CD4-positive, alpha-beta T cell treated with Interleukin-4 for 1 hour (primary cell): ENCODE measurements around the gene MFSD8.
"Not testable (repeated sequence)": the region's sequence is repeated elsewhere in the genome, so short reads cannot be mapped to it uniquely, and the experiment has no call there.

Experiments used
- DNase-seq, 2 donors: peaks; one replicate each; pipeline ENCODE4 v3.0.0-alpha.2; 2020 to 2022

Gene MFSD8, protein sequence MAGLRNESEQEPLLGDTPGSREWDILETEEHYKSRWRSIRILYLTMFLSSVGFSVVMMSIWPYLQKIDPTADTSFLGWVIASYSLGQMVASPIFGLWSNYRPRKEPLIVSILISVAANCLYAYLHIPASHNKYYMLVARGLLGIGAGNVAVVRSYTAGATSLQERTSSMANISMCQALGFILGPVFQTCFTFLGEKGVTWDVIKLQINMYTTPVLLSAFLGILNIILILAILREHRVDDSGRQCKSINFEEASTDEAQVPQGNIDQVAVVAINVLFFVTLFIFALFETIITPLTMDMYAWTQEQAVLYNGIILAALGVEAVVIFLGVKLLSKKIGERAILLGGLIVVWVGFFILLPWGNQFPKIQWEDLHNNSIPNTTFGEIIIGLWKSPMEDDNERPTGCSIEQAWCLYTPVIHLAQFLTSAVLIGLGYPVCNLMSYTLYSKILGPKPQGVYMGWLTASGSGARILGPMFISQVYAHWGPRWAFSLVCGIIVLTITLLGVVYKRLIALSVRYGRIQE

DNA sequence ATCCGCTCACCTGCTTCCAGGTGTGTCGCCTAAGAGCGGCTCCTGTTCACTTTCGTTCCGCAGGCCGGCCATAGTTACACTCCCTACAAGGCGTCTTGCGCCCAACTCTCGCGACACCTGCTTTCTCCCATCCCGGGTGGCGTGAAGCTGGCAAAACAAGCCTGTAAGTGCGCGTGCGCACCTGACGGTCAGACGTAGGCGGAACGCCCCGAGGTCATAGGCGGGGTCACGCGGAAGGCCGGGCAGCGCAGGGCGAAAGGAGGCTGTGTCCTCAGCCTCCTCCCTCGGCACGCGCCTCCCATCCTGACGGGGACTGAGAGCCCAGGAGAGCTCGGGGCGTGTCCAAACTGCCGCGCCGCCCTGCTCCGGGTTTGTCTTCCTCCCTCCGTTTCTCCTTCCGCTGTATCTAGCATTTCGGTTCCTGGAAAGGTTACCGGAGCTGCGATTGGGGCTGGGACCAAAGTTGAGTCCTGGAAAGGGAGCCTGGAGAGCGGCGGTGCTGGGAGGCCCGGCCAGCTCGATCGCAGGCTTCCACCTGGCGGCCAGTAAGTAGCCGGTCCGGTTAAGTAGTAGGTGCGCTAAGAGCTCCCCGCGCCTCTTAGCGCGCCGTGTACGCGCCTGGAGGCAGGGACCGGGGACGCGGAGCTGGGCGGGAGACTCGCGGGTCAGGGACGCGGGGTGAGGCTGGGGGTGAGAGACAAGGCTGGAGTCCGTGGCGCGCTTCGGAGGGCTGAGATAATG is at the start of gene MFSD8, which contains the start of gene ABHD18:
Gene MFSD8 (minus strand): TSS at position 112 of the 741 bp plus-strand sequence. CDS start 40 bp downstream, at position 72.
Gene ABHD18 (plus strand): TSS at position 345 of the 741 bp plus-strand sequence. CDS start 17,550 bp downstream, outside the sequence.
- peak; percentile 99 for DNase-seq

DNA sequence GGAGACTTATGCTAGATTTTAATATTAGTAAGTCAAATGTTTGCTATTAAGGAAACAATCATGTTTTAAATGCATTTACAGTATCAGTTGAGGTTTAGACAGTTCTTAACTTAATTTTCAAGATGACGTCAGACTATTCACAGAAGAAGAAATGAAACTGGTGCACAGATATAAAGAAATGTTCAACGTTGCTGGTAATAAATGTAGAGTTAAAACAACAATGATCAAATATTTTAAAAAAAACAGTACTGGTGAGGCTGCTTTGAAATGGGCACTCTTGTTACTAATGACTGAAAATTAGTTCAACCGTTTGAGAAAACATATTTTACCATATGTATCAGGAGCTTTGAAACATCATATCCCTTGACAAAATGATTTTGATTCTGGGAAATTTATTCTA is 44.5 kb upstream of the MFSD8 start:
- no peak for DNase-seq

DNA sequence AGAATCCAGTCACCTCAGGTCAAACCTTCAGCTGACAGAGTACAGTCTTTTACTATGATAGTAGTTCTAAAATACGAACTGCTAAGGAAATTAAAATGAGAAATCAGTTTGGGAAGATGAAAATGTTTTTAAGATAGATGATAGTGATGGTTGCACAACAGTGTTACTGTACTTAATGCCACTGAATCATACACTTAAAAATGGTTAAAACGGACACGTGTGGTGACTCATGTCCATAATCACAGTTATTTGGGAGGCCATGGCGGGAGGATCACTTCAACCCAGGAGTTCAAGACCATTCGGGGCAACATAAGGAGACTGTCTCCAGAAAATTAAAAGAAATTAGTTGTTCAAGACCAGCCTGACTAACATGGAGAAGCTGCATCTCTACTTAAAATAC is 41.6 kb upstream of the MFSD8 start:
- DNase-seq, result no peak

DNA sequence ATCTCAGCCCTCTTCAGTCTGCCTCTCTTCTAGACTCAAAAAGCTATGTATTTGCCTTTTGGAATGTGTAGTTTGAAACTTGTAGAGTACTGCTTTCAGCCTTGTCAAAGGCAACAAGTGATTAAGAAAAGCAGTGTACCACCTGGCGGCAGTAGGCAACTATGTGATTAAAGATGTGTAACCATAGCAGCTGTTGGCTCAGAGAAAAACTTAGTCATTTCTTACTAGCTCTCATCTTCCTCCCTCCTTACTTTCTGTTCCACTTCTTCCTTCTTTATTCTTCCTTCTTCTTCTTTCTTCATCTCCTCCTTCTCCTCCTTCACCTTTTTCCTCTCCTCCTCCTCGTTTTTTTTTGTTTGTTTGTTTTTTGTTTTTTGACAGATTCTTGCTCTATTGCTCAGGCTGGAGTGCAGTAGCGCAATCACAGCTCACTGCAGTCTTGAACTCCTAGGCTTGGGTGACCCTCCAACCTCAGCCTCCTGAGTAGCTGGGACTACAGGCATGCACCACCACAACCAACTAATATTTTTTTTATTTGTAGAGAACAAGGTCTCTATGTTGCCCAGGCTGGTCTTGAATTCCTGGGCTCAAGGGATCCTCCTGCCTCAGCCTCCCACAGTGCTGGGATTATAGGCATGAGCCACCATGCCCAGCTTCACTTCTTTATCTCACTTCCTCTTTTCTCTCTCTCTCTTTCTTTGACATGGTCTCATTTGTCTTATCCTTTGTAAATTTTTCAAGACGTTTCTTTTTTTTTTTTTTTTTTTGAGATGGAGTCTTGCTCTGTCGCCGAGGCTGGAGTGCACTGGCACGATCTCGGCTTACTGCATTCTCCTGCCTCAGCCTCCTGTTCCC is 32.8 kb upstream of the MFSD8 start:
- DNase-seq, result peak in 1 of 2 donors; percentile 15

DNA sequence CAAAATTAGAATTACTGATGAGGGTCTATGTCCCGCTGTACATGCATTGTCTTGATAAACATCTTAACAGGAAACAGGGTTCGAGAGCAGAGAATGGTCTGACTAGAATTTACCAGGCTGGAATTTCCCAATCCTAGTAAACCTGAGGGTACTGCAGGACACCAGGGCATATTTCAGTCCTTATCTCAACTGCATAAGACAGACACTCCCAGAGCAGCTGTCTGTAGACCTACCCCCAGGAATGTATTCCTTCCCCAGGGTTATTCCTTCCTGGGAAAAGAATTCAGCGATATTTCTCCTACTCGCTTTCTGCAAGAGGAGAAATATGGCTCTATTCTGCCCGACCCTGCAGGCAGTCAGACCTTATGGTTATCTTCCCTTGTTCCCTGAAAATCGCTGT is 31.5 kb upstream of the MFSD8 start:
- DNase-seq, result not testable (repeated sequence)

DNA sequence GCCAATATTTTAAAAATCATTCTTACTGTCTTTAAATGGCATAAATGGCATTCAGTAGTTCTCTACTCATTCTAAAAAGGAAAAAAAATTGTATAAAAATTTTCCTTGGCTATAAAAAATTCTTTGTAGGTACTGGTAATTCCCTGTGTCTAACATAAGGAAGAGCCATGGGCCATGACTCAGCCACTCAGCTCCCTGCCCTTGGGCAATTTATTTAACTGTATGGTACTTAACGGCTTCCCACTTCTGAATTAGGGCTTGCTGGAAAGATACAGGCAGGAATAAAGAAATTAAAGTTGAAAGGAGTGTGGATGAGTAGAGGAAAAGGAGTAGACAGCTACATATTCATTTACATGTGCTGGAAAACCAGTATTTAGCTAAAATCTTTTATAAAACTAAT is 30.8 kb upstream of the MFSD8 start:
- no peak for DNase-seq

DNA sequence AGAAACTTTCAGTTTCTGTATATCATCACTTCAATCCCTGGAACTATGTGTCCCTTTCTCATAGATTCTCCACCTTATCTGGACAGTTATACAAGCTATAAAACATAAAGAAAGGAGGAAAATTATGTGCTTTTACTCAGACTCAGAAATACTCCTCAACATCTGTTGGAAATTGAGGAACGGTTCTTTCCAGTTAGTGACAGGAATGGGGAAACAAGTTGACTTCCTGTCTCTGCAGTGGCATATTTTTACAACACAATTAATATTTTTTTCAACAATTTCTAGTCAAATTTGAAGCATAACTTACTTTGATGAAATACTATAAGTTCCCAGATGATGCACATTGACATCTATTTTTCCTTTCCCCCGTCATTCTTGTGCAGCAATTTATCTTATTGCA is 28.2 kb upstream of the MFSD8 start:
- DNase-seq, result no peak

DNA sequence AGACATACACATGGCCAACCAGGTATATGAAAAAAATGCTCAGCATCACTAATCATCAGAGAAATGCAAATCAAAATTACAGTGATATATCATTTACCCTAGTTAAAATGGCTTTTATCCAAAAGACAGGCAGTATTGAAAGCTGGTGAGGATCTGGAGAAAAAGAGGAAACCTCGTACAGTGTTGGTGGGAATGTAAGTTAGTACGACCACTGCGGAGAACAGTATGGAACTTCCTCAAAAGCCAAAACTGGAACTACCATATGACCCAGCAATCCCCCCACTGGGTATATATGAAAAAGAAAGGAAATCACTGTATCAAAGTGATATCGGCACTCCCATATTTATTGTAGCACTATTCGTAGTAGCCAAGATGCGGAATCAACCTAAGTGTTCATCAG is 23.7 kb upstream of the MFSD8 start:
- no peak for DNase-seq

DNA sequence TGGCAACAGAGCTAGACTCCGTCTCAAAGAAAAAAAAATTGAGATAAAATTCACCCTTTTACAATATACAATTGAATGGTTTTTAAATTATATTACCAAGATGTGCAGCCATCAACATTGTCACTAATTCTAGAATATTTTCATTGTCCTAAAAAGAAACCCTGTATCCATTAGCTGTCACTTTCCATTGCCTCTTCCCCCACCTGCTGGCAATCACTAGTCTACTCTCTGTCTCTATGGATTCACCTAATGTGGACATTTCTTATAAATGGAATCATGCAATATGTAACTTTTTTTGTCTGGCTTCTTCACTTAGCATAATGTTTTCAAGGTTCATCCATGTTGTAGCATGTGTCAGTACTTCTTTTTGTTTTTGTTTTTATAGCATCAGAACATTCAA is 21.0 kb upstream of the MFSD8 start:
- no peak for DNase-seq

DNA sequence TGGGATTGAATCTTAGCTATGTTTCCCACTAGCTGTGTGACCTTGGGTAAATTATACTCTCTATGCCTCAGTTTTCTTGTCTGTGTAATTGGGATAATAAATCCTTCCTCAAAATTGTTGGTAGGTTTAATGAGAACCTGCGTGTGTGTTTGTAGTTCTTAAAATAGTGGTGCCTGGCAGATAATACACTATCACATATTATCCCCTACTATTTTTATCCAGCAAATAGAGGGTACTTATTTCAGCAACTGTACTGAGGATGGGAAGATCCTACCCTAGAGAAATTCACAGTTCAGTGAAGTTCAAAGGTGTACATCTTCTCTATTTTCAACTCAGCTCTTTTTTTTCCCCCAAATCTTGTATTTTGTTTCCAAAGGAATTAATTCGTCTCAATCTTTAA is 17.5 kb upstream of the MFSD8 start:
- DNase-seq, result no peak

DNA sequence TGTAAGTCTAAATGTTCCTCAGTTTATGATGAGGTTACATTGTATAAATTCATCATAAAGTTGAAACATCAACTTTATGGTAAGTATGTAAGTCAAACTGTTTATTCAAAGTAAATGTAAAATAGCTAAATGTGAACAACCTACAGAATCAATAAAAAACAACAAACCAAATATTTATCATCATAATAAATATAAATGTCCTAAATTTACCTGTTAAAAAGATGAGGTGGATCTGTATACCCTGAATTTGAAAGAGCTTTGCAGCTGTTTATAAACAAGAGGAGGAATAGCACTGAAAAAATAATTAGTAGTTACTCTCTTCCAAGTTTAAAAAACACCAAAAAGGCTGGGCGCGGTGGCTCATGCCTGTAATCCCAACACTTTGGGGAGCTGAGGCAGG is 14.0 kb upstream of the MFSD8 start:
- no peak for DNase-seq

DNA sequence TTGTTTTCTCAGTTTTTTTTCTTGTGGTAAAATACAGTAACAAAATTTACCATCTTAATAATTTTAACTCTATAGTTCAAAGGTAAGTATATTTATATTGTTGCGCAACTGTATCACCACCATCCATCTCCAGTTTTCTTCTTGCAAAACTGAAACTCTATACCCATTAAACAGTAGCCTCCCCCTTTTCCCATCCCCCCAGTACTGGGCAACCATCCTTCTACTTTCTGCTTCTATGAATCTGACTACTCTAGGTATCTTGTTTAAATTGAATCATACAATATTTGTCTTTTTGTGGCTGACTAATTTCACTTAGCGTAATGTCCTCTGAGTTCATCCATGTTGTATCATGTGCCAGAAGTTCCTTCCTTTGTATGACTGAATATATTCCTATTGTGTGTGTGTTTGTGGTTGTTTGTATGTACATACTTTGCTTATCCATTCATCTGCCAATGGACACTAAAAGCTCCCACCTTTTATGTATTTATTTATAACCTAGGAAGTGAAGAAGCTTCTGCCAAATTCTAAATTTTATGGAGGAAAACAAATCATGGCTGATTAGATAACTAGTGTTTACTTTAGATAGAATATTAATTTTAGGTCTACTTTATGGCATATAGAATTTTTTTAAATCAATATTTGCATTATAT is 10.3 kb upstream of the MFSD8 start:
- no peak for DNase-seq

DNA sequence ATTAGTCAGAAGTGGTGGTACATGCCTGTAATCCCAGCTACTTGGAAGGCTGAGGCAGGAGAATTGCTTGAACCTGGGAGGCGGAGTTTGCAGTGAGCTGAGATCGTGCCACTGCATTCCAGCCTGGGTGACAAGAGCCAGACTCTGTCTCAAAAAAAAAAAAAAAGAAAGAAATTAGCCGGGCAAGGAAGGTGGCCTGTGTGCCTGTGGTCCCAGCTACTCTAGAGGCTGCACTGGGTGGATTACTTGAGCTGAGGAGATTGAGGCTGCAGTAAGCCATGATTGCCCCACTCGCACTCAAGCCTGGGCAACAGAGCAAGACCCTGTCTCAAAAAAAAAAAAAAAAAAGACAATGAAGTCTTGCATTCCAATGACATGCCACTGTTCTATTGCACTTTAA is 6.0 kb upstream of the MFSD8 start:
- DNase-seq, result not testable (repeated sequence)

DNA sequence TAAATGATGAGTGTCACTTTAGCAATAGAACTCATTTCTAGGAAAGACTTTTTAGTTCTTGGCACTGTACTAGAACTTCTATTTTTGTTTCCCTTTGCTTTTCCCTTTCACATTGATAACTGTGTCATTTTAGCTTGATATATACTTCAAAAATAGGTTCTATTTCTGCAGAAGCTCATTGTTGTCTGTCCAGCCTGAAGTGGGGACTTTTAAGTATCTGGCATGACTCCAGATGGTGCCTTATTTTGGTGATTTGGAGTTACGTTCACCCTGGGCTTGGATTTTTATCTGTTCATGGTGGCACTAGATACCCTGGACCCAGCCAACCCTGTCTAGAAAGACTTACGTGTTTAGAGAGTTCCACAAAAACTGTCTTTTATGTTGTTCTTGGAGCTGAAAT is 3.6 kb upstream of the MFSD8 start:
- DNase-seq, result no peak

DNA sequence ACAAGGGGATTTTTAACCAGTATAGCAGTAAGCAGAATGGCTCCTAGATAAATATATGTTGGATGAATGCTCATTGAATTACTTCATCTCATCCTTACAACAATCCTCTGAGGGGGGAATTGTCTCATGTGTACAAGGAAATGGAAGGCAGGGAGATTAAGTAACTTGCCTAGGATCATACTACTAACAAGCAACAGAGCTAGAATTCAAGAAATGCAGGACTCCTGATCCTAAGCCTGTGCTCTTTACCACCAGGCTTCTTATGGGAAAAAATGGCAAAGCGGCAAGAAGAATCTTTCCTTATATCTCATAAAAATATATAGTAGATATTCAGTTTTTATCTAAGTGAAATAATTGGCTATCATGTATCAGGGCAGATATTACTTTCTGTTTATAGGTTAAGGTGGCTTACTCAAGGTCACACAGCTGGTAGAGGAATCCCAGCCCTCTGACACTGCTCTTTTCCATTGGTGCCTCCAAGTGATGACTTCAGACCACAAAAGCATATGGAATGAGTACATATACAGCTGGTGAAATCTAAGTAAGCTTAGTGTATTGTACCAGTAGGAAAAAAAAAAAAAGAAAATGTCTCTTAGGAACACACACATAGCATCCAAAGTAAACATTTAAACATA is 2.3 kb upstream of the MFSD8 start:
- DNase-seq, result no peak

DNA sequence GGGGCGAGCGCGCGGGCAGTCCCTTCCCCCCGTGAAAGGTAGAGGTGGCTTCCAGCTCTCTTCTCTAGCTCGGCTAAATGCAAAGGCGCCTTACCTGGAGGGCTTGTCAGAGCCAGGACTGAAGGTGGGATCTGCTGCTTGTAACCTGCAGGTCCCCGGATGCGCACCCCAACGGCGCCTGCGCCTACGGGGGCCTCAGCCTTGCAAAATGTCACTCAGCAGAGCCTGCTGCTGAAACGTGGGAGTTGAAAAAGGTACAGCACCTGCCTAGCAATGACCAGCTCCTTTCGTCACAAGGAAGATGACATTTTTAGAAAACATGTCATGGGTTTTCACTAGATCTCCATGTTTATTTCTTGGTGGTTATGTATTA is 816 bp upstream of the MFSD8 start:
- DNase-seq, result peak; percentile 70 to 71

DNA sequence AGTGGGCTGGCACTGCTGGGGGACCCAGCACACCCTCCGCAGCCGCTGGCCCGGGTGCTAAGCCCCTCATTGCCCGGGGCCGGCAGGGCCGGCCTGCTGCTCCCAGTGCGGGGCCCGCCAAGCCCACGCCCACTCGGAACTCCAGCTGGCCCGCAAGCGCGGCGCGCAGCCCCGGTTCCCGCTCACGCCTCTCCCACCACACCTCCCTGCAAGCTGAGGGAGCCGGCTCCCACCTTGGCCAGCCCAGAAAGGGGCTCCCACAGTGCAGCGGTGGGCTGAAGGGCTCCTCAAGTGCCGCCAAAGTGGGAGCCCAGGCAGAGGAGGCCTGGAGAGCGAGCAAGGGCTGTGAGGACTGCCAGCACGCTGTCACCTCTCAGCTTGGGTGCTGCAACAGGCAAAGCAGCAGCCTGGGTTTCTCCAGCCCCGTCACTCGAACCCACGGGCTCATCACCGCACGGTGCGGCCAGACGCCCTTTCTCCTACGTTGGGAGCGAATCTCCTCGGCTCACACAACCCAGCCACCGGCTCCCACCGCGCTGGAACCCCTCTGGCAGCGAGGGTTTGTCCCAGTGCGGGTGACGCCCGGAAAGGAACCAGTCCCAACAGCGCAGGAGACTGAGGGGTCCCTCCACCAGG is 429 bp downstream of the MFSD8 start:
- not testable (repeated sequence) for DNase-seq

DNA sequence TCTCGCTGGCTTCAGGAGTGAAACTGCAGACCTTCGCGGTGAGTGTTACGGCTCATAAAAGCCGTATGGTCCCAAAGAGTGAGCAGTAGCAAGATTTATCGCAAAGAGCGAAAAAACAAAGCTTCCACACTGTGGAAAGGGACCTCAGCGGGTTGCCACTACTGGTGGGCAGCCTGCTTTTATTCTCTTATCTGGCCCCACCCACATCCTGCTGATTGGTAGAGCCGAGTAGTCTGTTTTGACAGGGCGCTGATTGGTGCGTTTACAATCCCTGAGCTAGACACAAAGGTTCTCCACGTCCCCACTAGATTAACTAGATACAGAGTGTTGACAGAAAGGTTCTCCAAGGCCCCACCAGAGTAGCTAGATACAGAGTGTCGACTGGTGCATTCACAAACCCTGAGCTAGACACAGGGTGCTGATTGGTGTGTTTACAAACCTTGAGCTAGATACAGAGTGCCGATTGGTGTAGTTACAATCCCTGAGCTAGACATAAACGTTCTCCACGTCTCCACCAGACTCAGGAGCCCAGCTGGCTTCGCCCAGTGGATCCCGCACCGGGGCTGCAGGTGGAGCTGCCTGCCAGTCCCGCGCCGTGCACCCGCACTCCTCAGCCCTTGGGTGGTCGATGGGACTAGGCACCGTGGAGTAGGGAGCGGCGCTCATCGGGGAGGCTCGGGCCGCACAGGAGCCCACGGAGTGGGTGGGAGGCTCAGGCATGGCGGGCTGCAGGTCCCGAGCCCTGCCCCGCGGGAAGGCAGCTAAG is 1.2 kb downstream of the MFSD8 start:
- DNase-seq, result peak; percentile 16 to 60

DNA sequence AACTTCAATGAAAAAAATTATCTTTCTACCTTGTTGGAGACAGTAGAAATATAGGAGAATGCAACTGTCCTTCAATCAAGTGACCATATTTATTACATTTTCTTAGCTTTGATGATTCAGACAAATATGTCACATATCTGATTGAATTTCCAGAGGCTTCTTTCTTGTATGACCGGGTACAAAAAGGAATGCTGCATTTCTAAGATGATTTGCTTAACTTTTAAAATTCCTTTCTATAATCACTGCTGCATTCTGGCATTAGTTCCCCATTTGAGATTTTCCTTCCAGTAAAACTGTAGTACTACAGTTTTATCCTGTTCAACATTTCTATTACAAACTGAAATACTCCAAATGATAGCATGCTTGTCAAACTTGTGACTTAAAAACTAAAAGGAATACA is 5.2 kb downstream of the MFSD8 start:
- no peak for DNase-seq

DNA sequence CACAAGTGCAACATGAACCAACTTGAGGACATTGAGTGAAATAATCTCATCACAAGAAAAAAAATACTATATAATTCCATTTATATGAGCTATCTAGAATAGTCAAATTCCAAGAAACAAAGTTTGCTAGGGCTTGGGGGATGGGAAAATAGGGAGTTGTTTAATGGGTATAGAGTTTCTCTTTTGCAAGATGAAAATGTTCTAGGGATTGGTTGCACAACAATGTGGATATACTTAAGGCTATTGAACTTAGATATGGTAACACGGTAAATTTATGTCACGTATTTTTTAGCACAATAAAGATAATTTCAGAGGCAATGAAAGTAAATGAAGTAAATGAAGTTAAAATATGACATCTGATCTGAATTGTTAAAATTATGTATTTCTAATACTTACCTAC is 7.9 kb downstream of the MFSD8 start:
- no peak for DNase-seq

DNA sequence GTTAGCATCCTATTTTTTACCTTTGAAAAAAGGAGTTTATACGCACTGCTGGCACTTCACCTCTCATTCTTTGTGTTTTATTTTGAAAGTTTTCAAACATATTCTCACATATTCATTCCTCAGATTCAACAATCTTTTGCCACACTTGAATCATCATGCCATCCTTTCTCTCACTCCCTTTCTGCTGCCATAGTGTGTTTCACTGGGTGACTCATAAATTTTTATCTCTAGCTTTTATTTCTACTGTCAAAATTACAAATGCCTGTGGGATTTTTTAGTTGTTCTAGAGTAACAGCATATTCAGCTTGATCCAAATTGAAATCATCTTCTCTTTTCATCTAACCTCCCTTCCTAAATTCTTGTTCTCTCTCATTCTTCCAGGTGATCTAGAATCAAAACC is 28.0 kb downstream of the MFSD8 start:
- no peak for DNase-seq
